Karpas-422 (cell line): ENCODE results near the gene POC1A. TPM values are rescaled to one million over a fixed set of nuclear protein-coding genes. Genes with fewer than 3 reads are reported as not detected.

Experiments
- DNase-seq: peaks from one replicate; pipeline ENCODE4 v3.0.0-alpha.2; 2015
- H2AFZ ChIP-seq: fragments of 200-600 bp; sonication (generic); 2 replicates; pipeline ENCODE4 v1.6.1; 2014; ENCODE audit warnings: antibody characterized with exemption, low read length, mixed read lengths
- H3K27ac ChIP-seq: fragments of 200-600 bp; sonication (generic); 2 replicates; pipeline ENCODE4 v1.5.1; 2014; ENCODE audit warnings: mild to moderate bottlenecking, low read length, moderate library complexity
- H3K27me3 ChIP-seq: fragments of 200-600 bp; sonication (generic); 2 replicates; pipeline ENCODE4 v1.6.1; 2014; ENCODE audit warnings: low read length, mixed read lengths
- H3K36me3 ChIP-seq: fragments of 200-600 bp; sonication (generic); 2 replicates; pipeline ENCODE4 v1.6.1; 2014; ENCODE audit warnings: low read length, mixed read lengths; ENCODE audit not compliant: insufficient read depth
- H3K4me1 ChIP-seq: fragments of 200-600 bp; sonication (generic); 2 replicates; pipeline ENCODE4 v1.6.1; 2014; ENCODE audit warnings: mild to moderate bottlenecking, low read length, mixed read lengths
- H3K4me2 ChIP-seq: fragments of 200-600 bp; sonication (generic); 2 replicates; pipeline ENCODE4 v1.6.1; 2014; ENCODE audit warnings: low read length, low read depth, mild to moderate bottlenecking; ENCODE audit not compliant: poor library complexity, severe bottlenecking
- H3K4me3 ChIP-seq: fragments of 200-600 bp; sonication (generic); 2 replicates; pipeline ENCODE4 v1.5.1; 2014; ENCODE audit warnings: mild to moderate bottlenecking, antibody characterized with exemption, low read length, mixed read lengths
- H3K79me2 ChIP-seq: fragments of 200-600 bp; sonication (generic); 2 replicates; pipeline ENCODE4 v1.6.1; 2014; ENCODE audit warnings: mild to moderate bottlenecking, low read length, mixed read lengths
- H3K9ac ChIP-seq: fragments of 200-600 bp; sonication (generic); 2 replicates; pipeline ENCODE4 v1.6.0; 2014; ENCODE audit warnings: low read length
- H3K9me2 ChIP-seq: fragments of 200-600 bp; sonication (generic), shearing (Covaris generic); replicated peaks from 2 replicates; pipeline ENCODE4 v1.6.0; 2014; ENCODE audit warnings: mild to moderate bottlenecking, low read length, moderate library complexity; ENCODE audit not compliant: insufficient read depth
- H3K9me3 ChIP-seq: fragments of 300-700, 200-600 bp; sonication (generic); 2 replicates; pipeline ENCODE4 v1.6.1; 2014; ENCODE audit warnings: low read length, mixed read lengths
- H4K20me1 ChIP-seq: fragments of 200-600 bp; sonication (generic); 2 replicates; pipeline ENCODE4 v1.6.1; 2014; ENCODE audit warnings: mild to moderate bottlenecking, antibody characterized with exemption, low read length, low read depth; ENCODE audit not compliant: insufficient read depth
- total RNA-seq: library from RNA; depleted of rRNA; stranded (reverse); fragments of >200 nt; shearing (Covaris generic); gene quantifications from 2 replicates; pipeline ENCODE4 v1.2.3, GENCODE V29; 2014; ENCODE audit warnings: low replicate concordance

The POC1A gene
- total RNA-seq, 1 experiment from 2014 or later: 12.7 TPM

DNA sequence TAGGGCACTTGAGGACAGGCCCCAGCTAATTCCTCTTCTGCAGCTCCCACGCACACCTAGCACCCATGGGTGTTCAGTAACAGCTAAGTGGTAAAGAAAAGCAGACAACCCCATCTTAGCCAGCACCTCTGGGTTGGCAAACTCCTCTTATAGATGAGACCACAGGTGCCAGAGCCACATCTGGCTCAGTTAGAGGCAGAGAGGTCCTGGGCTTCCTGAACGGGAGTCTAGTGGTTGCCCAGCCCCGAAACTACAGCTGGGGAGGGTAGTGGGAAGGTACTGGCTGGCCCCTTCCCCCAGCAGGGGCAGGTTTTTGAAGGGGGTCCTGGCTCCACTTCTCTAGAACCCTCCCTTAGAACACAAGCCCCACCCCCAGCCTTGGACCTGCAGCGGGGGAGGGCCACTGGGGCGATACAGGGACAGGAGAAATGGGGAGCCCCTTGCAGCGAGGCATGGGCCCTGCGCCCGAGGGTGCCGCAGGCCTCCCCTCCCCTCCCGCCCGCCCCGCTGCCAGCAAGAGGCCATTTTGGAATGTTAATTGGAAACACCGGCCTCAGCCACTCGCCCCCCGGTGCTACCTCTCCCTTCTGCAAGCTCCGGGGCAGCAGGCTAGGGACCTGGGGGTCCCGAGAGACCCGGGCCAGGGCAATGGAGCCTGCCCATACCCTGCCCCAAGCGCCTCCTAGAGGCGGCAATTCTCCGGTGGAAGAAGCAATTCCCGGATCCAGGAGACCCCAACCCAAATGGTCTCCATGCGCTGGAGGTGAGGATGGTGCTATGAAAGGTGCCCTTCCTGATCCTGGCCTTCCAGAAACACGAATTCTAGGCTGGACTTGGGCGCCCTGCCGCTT, 99.3 kb downstream of the POC1A start:
- peaks cover 16% of the 10 kb centered on the region for H3K79me2 ChIP-seq

DNA sequence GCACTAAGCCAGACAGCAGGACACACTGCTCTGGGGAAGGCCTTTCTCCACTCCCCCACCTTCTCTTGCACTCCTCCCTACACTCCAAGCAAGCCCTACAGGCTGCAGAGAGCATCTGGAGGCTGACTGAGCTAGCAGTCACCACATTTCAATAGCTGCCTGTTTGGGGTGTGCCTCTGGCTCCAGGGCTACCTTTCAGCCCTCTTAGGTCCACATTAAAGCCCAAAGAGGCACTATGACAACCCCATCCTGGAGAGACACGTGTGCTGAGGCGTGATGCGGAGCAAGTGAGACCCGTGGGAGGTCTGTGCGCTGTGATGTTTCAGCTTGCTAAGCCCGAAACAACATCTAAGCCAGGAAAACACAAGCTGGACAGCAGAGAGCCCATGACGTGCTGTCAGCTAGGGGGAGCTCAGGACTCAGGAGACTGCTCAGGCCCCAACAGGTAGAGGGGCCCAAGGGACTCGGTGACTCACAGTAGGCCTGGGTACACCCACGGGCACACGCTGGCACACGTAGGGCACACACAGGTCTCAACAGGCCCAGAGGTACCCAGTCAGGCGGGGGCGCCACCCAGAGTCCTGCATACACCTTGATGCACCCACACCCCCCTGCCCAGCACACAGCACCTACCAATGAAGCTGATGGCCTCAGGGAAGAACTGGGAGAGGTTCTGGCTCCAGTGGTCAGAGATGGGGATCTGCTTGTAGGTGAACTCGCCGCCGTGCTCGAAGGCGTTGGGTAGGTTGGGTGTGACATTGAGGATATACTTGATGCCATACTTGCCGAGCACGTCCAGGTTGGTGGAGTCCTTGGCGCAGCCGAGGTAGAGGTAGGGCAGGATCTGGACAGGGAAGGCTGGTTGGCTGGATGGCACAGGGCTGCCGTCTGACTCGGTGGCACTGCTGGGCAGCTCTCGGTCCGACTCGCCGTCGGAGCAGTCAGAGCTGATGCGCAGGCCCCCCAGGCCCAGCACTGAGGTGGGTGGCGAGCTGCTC, 100.6 kb downstream of the POC1A start:
- Histone ChIP-seq H3K4me1 (peaks cover 47% of the 10 kb centered on the region), H3K27me3 (no peaks in the 10 kb centered on the region), H3K36me3 (no peaks in the 10 kb centered on the region; the same call in 1 of the 2 replicates), H4K20me1 (peaks cover 9% of the 10 kb centered on the region; the same call in 1 of the 2 replicates), H3K27ac (no peak overlapping the region), H3K9me3 (no peaks in the 10 kb centered on the region), H3K79me2 (peaks cover 16% of the 10 kb centered on the region), H3K9me2 (no peaks in the 10 kb centered on the region), H2AFZ (no peak overlapping the region), H3K4me3 (peak overlapping the region; percentile 85; the same call in 1 of the 2 replicates), H3K4me2 (peak overlapping the region; percentile 97), H3K9ac (peak overlapping the region; percentile 18)
- DNase-seq: peak; percentile 65

More for the DNA sequence above, 99.3 kb downstream of the POC1A start:
- Histone ChIP-seq H3K9ac (peak overlapping the region; percentile 93), H3K4me3 (peak overlapping the region; percentile 85), H3K36me3 (no peaks in the 10 kb centered on the region; the same call in 1 of the 2 replicates), H3K27me3 (no peaks in the 10 kb centered on the region), H3K4me2 (peak overlapping the region; percentile 97), H3K9me2 (no peaks in the 10 kb centered on the region), H3K4me1 (peaks cover 47% of the 10 kb centered on the region), H4K20me1 (peaks cover 9% of the 10 kb centered on the region; the same call in 1 of the 2 replicates), H2AFZ (0 out of 2 replicates have a peak overlapping the region, but pooled peaks have one; percentile 33), H3K27ac (peak overlapping the region; percentile 54), H3K9me3 (no peaks in the 10 kb centered on the region)
- DNase-seq: no peak

DNA sequence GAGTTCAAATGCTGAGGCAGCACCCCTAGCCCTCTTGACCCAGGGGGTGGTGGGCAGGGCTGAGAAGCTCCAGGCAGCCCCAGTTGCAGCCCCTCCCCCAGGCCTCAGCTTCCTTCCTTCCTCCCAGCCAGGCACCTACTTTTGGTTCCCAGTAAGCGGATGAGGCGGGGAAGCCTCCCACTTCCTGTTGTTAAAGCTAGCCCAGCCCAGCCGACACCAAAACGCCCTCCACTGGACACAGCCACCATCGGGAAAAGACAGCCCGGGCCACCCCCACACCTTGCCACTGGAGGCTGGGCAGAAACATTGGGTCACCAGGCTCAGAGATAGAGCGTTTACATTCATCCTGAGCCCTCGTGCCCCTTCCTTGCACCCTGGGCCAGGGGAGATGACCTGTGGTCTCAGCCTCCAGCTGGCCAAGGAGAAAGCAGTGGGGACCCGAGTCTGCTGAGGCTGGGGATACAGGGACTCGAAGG, 101.4 kb downstream of the POC1A start:
- Histone ChIP-seq H3K9me2 (no peaks in the 10 kb centered on the region), H3K4me3 (no peak overlapping the region), H2AFZ (no peak overlapping the region), H3K79me2 (peaks cover 16% of the 10 kb centered on the region), H3K4me1 (peaks cover 40% of the 10 kb centered on the region), H3K27me3 (no peaks in the 10 kb centered on the region), H3K9me3 (no peaks in the 10 kb centered on the region), H4K20me1 (peaks cover 9% of the 10 kb centered on the region; the same call in 1 of the 2 replicates), H3K9ac (peak overlapping the region; percentile 18; the same call in 1 of the 2 replicates), H3K36me3 (no peaks in the 10 kb centered on the region; the same call in 1 of the 2 replicates), H3K27ac (no peak overlapping the region), H3K4me2 (peak overlapping the region; percentile 97)
- DNase-seq: no peak

DNA sequence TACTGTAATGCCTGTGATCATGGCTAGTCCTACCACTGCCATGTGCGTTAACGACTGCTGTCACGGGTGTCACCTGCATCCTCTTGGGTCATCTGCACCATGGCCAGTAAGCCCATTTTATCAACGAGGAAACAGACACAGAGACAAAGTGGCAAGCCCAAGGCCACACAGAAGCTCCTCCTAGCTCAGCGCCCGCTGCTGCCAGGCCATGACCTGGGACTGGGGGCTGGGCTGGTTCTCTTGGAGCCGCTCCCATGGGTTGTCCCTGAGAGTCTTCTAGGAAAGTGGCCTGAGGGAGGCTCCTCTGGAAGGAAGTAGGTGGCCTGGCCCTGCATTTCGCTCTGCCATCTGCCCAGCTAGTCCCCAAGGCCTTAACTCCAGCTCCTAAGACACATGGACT, 102.8 kb downstream of the POC1A start:
- H3K9me3 ChIP-seq: no peaks in the 10 kb centered on the region
- peaks cover 16% of the 10 kb centered on the region for H3K79me2 ChIP-seq
- H3K4me1 ChIP-seq: peaks cover 29% of the 10 kb centered on the region
- 0 out of 2 replicates have a peak, but pooled peaks cover 9% of the 10 kb centered on the region for H4K20me1 ChIP-seq
- no peak overlapping the region for H3K4me2 ChIP-seq
- H3K9me2 ChIP-seq: no peaks in the 10 kb centered on the region
- H3K4me3 ChIP-seq: no peak overlapping the region
- no peak for DNase-seq
- no peaks in the 10 kb centered on the region; the same call in 1 of the 2 replicates for H3K36me3 ChIP-seq
- H3K27me3 ChIP-seq: no peaks in the 10 kb centered on the region
- H3K9ac ChIP-seq: no peak overlapping the region
- H3K27ac ChIP-seq: no peak overlapping the region
- no peak overlapping the region for H2AFZ ChIP-seq

DNA sequence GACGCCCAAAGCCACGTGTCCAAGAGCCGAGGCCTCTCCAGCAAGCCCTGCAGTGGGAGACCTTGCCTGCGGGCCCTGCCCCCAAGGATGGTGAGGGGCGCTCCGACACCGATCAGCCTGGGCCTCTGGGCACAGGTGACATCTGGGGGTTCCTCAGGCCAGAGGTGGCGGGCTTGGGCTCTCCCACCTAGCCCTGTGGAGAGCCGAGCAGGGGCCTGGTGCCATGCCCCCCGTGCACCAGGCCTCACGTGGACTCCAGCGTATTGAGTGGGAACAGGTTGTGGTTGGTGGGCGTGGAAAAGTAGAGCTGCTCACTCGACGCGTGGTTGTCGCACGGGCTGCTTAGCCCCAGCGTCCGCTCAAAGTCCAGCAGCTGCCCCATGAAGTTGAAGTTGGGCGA, 103.7 kb downstream of the POC1A start:
- Histone ChIP-seq H3K4me1 (peaks cover 26% of the 10 kb centered on the region), H3K9me3 (no peaks in the 10 kb centered on the region), H3K79me2 (peaks cover 12% of the 10 kb centered on the region)

DNA sequence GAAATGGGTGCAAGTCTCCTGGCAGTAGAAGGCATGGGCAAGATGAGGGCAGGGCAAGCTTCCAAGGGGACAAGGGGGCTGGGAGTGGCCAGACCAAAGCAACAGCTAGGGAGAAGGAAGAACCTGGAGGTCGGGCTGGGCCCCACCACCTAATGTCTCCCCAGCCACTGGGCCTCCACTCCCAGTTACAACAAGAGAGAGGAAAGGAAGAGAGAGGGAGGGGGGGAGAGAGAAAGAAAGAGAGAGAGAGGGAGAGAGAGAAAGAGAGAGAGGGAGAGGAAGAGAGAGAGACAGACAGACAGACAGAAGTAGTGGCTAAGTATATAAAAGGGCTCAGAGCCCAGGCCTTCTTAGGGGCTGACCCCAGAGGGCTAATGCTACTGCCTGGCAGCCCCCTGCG, 104.7 kb downstream of the POC1A start:
- no peak for DNase-seq
- Histone ChIP-seq H3K9me2 (no peaks in the 10 kb centered on the region), H4K20me1 (0 out of 2 replicates have a peak, but pooled peaks cover 12% of the 10 kb centered on the region), H3K4me2 (no peak overlapping the region), H2AFZ (no peak overlapping the region), H3K9ac (no peak overlapping the region), H3K27ac (no peak overlapping the region), H3K36me3 (no peaks in the 10 kb centered on the region; the same call in 1 of the 2 replicates), H3K9me3 (no peaks in the 10 kb centered on the region), H3K4me1 (peaks cover 21% of the 10 kb centered on the region), H3K79me2 (peaks cover 3% of the 10 kb centered on the region), H3K27me3 (no peaks in the 10 kb centered on the region), H3K4me3 (no peak overlapping the region)

More for the DNA sequence above, 103.7 kb downstream of the POC1A start:
- no peaks in the 10 kb centered on the region; the same call in 1 of the 2 replicates for H3K36me3 ChIP-seq
- H3K9me2 ChIP-seq: no peaks in the 10 kb centered on the region
- H3K4me2 ChIP-seq: no peak overlapping the region
- H3K9ac ChIP-seq: no peak overlapping the region
- H3K27ac ChIP-seq: no peak overlapping the region
- DNase-seq: no peak
- no peak overlapping the region for H2AFZ ChIP-seq
- 0 out of 2 replicates have a peak, but pooled peaks cover 15% of the 10 kb centered on the region for H4K20me1 ChIP-seq
- no peaks in the 10 kb centered on the region for H3K27me3 ChIP-seq
- no peak overlapping the region for H3K4me3 ChIP-seq

DNA sequence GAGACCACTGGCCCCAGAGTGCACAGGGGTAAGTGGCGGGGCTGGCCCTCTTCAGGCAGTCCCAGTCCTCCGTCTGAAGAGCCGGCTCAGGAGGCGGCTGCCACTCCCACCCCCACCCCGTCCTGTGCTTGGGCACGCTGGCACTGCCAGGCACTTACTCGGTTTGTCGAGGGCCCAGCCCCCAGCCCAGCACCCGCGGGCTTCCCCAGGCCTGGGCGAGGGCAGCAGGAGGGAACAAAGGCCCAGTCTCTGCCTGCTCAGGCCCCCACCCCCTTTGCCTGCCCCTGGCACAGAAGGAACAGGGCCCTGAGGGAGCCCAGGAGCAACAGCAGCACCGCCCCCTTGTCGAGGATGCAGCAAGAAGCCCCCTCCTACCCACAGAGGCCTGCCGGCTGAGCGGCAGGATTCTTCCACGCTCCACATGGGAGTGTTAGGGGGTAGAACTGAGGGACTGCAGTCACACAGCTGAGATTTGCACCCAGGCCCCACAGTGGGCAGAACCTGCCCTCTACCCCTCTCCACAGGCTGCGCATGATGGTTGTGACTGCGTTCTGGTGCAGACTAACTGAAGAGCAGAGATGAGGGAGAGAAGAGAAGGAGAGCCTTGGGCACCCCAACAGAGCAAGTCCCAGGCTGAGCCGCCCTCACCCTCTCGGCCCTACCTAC, 106.8 kb downstream of the POC1A start:
- no peak overlapping the region for H3K4me3 ChIP-seq
- H3K79me2 ChIP-seq: no peaks in the 10 kb centered on the region
- no peaks in the 10 kb centered on the region for H3K9me2 ChIP-seq
- no peak overlapping the region for H3K9ac ChIP-seq
- H3K4me1 ChIP-seq: 0 out of 2 replicates have a peak, but pooled peaks cover under 1% of the 10 kb centered on the region
- no peak for DNase-seq
- H4K20me1 ChIP-seq: 0 out of 2 replicates have a peak, but pooled peaks cover 6% of the 10 kb centered on the region
- no peaks in the 10 kb centered on the region for H3K27me3 ChIP-seq
- no peaks in the 10 kb centered on the region; the same call in 1 of the 2 replicates for H3K36me3 ChIP-seq
- H3K9me3 ChIP-seq: no peaks in the 10 kb centered on the region
- H3K4me2 ChIP-seq: no peak overlapping the region
- H2AFZ ChIP-seq: no peak overlapping the region
- no peak overlapping the region for H3K27ac ChIP-seq
